NCI-H2081 (cell line): Measurements from ENCODE around the gene TGFB1I1.
"Not testable (repeated sequence)": the region's sequence is repeated elsewhere in the genome, so short reads cannot be mapped to it uniquely, and the experiment has no call there.

ENCODE experiments used
- DNase-seq, 2 experiments: peaks; one replicate each; lab custom pipeline; 2025; lab: John Stamatoyannopoulos, UW

The TGFB1I1 gene

DNA sequence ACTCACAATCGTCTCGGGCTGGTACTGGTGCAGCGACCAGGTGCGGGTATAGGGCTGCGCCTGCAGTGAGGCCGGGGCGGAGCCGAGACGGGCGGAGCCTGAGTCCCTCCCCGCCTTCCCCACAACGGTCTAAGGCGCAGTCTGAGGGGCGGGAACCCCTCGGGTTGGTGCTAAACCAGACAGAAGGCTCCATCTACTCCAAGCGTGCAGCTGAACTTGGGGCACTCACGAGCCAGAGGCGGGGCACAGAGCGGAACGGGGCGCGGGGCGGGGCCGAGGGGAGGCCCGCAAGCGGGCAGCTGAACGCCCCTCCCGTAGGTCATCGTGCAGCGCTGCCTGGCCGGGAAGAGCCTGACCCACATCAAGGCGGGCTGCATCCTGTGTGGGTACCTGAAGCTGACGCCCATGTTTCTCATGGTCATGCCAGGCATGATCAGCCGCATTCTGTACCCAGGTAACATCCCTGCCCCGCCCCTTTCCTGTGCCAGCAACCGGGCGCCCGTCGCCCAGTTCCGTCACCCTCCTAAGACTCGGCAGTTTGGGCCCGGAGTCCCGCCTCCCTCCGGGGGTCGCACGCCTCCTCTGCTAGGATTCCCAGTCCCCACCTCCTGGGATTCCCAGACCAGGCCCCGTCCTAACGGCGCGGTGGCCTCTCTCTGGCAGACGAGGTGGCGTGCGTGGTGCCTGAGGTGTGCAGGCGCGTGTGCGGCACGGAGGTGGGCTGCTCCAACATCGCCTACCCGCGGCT, 15.9 kb downstream of the TGFB1I1 start:
- peak; percentile 16 to 32 for DNase-seq

DNA sequence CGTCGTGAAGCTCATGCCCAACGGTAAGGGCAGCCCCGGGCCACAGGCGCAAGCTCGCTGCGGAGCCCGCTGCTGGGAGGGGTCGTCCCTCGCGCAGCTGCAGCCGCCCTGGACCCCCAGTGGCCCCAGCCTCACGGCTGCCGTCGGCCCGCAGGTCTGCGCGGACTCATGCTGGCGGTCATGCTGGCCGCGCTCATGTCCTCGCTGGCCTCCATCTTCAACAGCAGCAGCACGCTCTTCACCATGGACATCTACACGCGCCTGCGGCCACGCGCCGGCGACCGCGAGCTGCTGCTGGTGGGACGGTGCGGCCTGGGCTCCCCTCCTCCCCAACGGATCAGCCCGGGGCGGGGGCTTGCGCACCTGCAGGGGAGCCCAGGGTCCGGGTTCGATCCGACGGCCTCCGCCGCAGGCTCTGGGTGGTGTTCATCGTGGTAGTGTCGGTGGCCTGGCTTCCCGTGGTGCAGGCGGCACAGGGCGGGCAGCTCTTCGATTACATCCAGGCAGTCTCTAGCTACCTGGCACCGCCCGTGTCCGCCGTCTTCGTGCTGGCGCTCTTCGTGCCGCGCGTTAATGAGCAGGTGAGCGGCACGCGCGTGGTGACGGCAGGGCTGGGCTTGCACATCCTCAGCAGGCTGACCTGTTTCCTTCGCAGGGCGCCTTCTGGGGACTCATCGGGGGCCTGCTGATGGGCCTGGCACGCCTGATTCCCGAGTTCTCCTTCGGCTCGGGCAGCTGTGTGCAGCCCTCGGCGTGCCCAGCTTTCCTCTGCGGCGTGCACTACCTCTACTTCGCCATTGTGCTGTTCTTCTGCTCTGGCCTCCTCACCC, 16.7 kb downstream of the TGFB1I1 start:
- DNase-seq, result no peak

DNA sequence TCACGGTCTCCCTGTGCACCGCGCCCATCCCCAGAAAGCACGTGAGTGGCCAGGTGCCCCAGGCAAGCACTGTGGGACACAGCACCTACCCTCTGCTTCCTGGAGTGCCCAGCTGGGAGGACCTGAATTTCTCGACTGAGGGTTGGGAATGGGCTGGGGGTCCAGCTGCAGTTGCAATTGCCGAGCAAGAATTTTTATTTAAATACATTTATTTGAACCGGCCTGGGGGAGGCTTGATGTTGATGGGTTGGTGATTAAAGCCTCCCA, 17.3 kb downstream of the TGFB1I1 start:
- no peak for DNase-seq

DNA sequence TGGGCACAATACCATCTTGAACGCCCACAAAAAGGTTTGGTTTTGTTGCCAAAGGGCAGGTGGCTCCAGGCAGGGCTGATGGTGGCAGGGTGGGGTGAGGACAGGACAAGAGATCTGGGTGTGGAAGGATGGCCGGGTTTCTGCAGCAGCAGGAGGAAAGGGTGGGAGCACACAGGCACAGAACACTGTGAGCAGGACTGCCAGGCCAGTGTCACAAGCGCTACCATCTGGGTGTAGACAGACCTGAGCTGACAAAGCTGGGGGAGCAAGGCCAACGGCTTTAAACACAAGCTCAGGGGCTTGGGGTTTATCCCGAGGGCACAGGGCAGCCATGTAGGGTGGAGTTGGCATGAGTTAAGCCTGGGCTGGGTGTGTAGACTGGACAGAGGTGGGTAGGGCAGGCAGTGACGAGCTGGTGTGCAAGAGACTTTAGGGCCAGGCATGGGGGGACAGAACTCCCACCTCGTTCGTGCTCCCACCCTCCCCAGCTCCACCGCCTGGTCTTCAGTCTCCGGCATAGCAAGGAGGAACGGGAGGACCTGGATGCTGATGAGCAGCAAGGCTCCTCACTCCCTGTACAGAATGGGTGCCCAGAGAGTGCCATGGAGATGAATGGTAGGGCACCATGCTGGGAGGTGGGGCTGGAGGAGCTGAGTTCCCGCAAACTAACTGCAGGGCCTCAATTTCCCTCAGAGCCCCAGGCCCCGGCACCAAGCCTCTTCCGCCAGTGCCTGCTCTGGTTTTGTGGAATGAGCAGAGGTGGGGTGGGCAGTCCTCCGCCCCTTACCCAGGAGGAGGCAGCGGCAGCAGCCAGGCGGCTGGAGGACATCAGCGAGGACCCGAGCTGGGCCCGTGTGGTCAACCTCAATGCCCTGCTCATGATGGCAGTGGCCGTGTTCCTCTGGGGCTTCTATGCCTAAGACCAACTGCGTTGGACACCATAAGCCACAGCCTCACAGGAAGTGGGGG, 17.9 kb downstream of the TGFB1I1 start:
- DNase-seq, result no peak

DNA sequence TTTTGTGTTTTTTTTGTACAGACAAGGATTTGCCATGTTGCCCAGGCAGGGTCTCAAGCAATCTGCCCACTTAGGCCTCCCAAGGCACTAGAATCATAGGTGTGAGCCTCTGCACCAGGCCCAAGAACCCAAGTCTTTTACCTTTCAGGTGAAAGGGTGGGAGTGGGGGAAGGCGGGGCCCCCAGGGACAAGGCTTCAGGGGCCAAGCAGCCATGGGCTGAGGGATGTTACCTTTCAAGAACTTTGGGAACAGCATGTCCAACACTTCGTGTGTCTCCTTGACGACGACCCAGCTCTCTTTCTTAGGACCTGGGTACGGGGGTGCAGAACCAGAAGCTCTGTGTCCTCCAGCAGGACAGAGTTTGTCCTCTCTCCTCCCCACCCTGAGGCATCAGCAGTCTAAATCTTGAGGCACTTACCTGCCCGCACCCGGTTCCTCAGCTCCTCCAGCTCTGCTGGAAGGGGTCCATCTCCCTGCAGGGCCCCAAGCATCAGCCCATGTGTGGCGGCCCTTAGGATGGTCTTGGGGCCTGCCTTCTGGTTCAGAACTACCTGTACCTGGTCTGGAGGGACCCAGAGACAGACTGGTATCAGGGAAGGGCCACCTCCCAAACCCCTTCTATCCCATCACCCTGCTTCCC, 19.9 kb downstream of the TGFB1I1 start:
- DNase-seq, result no peak

DNA sequence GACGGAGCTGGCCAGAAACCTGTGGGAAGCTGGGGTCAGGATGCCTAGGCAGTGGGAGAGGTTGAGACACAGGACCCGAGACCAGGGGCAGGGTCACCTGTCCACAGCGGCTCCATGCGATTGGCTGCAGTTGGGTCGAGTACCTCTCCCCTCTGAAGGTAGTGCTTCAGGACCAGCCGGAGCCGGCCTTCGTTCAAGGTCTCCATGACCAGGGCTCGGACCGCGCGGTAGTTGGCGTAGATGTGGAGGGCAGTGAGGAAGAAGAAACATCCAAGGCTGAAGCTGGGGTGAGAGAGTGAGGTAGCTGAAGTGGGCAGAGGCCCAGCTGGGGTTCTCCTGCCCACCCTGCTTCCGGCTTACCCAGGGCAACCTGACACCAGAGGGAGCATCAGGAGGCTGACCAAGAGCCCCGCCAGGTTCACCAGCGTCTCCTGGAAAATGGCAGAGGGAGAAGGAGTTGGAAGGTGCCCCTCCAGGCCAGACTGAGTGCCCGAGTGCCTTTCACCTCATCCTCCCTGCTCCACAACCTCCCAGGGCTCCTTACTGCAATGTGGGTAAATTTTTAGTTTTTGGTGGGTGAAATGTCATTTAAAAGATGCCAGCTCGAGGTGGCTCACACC, 21.7 kb downstream of the TGFB1I1 start:
- no peak for DNase-seq

DNA sequence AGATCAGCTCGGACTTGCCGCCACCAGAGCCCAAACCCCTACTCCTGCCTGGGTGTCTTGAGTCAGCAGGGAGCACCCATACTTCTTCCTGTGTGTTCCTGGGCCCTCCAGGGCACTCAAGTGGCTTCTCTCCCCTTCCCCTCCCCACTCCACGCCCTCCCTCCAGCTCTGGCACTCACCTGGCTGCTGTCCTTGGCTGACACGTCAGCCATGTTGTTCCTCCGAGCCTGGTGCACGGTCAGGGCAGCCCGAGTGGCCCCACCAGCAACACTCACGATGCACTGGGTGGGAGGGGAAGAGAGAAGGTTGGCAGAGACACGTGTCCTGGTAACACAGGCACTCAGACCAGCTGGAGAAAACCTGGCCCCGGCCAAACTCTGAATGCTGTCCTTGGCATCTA, 24.7 kb downstream of the TGFB1I1 start:
- DNase-seq, result no peak

DNA sequence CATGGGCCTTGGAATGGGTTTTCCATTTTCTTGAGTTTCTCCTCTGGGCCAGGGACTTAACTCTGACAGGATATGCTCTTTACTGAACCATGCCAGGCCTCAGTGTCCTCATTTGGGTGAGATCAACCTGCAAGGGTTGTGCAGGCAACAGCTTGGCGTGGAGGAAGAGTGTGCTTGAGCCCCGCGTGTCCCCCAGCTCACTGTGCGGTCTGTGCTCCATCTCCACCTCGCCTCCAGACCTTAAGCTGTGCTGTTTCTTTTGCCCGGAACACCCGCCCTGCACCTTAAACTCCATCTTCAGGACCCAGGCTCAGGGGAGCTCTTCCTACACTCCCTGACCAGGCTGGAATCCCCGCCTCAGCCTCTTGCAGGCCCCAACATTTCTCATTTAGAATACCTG, 26.5 kb downstream of the TGFB1I1 start:
- DNase-seq, result no peak

DNA sequence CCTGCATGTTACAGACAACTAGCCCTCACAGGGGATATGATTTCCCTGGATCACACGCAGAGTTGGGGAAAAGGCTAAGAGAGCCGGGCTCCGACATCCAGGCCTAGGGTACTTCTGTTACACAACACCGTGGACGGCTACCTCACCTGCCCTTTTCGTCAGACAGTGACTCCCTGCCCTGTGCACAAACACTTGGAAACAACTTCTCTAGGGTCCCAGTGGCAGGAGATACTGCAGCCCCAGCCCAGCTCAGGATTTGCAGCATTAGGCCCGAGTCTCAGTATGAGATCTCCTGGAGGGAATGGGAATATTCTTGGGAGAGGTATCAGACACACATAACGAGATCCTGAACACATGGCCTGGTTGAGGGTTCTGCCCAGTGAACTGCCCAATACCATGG, 28.0 kb downstream of the TGFB1I1 start:
- no peak for DNase-seq

DNA sequence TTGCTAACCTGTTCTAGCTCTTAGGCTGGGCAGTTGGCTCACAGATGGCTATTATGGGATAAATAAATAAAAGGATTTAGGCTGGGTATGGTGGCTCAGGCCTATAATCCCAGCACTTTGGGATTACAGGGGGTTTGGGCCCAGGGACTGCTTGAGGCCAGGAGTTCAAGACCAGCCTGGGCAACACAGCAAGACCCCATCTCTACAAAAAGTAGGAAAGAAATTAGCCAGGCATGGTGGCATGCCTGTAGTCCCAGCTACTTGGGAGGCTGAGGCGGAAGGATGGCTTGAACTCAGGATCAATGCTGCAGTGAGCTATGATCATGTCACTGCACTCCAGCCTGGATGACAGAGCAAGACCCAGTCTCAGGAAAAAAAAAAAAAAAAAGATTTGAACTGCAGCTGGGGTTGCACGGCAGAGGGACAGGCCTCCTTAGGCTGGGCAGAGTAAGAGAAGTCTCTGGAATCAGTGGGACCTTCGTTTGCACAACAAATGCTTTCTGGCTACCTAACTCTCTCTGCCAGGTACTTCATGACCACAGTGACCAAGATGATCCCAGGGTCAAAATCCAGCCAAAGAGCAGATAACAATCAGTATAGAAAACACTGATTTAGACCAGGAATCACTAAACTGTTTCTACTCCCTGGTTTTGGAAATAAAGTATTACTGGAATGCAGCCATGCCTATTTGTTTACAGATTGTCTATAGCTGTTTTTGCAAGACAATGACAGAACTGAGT, 29.4 kb downstream of the TGFB1I1 start:
- DNase-seq, result no peak

DNA sequence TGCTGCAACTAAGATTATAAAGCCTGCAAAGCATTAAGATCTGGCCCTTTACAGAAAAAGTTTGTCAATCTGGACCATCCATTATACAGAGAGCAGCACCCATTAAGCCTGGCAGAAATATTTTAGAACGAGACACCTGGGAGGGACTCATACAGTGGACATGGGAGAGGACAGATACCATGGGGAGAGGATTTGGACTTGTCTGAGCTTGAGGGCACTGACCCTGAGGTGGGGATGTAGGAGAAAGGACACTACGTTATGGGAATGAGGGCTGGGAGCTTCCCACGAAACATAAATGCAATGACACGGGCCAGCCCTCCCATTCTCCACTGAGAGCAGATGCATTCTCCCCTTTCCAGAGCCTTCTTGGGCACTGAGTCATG, 30.0 kb downstream of the TGFB1I1 start:
- no peak for DNase-seq

DNA sequence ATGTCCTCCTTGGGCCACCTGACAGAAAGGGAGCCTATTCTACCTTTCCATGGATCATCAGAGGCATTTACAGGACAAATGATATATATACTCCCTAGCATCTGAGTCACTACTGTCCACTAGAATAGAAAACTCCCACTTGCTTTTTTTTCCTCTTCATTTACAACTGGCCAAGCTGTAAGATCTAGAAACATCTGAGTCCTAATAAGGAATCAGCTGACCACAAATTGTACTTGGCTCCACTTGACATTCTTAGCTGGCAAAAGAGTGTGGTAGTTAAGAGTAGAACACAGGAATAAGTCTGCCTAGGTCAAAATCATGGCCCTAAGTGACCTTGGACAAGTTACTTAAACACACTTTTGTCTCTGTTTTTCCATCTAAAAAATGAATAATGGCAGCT, 31.0 kb downstream of the TGFB1I1 start:
- DNase-seq, result no peak

DNA sequence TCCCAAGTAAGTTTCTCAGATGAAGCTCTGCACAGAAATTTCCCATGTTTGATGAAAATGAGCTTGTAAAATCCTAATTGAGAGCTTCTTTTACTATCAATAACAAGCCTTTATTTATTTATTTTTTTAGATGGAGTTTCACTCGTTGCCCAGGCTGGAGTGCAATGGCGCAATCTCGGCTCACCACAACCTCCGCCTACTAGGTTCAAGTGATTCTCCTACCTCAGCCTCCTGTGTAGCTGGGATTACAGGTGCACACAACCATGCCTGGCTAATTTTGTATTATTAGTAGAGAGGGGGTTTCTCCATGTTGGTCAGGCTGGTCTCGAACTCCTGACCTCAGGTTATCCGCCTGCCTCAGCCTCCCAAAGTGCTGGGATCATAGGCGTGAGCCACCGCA, 31.6 kb downstream of the TGFB1I1 start:
- not testable (repeated sequence) for DNase-seq

DNA sequence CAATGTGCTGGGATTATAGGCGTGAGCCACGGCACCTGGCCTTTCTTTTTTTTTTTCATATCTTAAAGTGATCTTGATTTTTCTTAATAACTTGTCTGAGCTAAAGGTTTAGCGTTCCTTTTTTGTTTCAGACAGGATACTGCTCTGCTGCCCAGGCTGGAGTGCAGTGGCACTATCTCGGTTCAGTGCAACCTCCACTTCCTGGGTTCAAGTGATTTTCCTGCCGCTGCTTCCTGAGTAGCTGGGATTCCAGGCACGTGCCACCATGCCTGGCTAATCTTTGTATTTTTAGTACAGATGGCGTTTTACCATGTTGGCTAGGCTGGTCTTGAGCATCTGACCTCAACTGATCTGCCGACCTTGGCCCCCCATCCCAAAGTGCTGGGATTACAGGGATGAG, 32.2 kb downstream of the TGFB1I1 start:
- DNase-seq, result no peak

DNA sequence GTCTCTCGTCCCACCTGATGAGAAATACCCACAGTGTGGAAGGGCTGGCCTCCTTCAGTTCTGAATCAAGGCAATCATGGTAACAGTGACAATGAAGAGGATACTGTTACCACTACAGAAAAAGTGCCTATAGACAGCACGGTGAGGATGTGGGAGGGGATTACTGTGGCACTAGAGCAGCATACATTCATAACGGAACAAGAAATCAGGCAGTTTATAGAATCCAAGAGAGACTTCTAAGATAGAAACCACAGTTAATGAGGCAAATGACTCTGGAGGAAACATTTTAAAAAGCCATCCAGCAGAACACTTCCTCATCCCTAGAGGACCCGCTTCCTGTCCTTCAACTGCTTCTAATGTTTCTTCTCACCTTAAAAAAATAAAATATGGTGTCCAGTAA, 33.5 kb downstream of the TGFB1I1 start:
- no peak for DNase-seq

DNA sequence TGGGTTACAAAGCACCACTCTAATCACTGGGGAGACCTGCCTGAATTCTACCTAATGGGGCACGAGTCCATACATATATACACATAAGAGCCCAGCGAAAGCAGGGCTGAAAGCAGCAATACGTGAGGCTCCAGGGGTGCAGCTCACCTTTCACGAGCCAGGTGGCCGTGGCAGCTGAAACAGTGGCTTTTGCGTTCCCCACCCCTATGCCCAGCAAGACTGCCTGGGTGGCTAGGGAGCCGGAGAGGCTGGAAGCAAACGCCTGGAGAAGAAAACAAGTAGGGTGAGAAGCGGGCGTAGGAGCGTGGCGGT, 35.6 kb downstream of the TGFB1I1 start:
- peak in 1 of 2 experiments; percentile 16 for DNase-seq

DNA sequence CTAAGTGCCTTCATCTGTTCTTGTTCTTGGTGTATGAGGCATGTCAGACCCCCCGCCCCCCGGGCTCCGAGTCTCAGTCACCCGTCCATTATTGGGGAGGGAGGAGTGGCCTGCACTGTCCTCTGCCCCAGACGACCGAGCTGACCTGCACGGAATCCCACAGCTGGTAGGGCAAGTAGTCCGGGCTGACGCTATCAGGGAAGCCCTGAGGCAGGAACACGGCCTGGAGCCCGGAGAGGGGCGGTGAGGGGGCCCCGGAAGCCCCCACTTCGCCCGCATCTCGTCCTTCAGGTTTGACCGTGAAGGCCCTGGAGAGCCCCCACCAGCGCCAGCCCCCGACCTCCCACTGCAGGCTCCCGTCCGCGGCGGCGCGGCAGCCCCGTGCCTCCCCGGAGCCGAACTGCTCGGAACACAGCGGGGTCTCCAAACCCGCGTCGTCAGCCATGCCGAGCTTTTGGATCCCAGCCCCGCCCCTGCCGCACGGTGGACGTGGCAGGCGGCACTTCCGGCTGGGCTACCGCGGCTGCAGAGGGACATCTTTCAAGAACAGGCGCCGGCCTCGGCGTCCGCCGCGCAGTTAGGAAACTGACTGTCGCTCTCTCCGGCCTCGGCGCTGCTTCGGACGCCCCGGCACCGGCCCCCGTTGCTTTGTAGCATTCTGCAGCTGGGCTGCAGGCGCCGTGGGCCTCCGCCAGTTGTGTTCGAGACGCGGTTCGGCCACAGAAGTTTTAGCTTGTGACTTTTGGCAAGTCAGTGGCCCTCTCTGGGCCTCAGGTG, 36.2 kb downstream of the TGFB1I1 start, which contains the start of gene RUSF1:
Gene RUSF1, minus strand, starts transcription at position 463 of the 777 bp plus-strand sequence. Its CDS starts 18 bp downstream, at position 445.
- DNase-seq, result peak; percentile 66 to 84

DNA sequence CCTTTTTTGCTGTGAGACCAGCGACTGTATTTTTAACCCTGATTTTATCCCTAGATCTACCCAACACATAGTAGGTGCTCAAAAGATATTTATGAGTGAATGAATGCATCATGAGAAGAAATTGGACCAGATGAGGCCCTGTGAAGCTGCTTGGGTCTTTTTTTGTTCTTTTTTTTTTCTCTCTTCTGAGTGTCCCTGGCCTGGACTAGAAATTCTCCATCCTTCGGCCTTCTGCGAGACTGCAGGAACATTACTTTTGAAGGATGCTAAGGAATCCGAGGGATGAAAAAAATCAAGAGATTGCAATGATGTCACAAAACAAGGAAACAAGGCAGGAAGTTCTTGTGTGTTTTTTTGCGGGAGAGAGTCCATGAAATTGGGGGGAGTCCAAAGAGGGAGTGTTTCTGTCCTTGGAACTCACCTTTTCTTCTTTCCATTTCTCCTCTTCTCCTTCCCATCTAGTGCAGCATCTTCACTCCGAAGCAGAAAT, 36.8 kb downstream of the TGFB1I1 start:
- DNase-seq, result no peak

DNA sequence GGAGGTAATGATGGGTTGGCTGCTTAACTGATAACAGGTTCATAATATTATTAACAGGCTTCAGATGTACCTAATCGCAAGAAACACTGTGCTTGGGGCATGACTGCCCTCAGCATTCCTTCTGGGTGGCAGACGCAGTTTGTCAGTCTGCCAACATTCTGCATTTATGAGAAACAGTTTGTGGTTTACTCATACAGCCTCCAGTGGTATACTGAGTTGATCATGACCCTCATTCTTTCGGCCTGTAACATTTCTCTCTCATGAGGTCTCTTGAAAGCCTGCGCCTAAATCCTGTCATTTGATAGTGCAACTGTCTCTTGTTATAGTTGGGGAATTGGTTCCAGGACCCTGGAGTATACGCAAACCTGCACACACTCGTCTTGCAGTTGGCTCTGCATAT, 41.2 kb downstream of the TGFB1I1 start:
- DNase-seq, result no peak

DNA sequence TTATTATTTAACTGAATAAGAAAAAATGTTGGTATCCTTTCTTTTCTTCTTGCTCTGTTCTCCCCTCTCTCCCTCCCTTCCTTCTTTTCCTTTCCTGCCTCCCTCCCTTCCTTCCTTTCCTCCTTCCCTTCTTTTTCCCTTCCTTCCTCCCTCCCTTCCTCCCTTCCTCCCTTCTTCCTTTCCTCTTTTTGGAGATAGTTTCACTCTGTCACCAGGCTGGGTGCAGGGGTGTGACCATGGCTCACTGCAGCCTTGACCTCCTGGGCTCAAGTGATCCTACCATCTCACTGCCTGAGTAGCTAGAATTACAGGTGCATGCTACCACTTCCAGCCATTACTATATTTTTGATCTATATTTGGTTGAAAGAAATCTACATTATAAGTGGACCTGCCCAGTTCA, 41.9 kb downstream of the TGFB1I1 start:
- DNase-seq, result no peak
